H9 (cell line): ENCODE data around the gene TMEM129. TPM values are rescaled to one million over a fixed set of nuclear protein-coding genes. Genes with fewer than 3 reads are reported as not detected.

Source experiments
- DNase-seq: peaks from one replicate; pipeline ENCODE4 v3.0.0-alpha.2; 2017
- H2AFZ ChIP-seq: one replicate; pipeline ENCODE4 v1.6.1; 2013; ENCODE audit warnings: mild to moderate bottlenecking, low read length, control low read depth, moderate library complexity
- H2AK5ac ChIP-seq: 2 replicates; pipeline ENCODE4 v1.6.1; 2013; ENCODE audit warnings: low read length, control low read depth, mixed read lengths; ENCODE audit not compliant: insufficient read length
- H2BK120ac ChIP-seq: one replicate; pipeline ENCODE4 v1.6.1; 2013; ENCODE audit warnings: low read depth, mild to moderate bottlenecking, low read length, control low read depth, inconsistent platforms; ENCODE audit not compliant: poor library complexity, severe bottlenecking
- H2BK12ac ChIP-seq: 2 replicates; pipeline ENCODE4 v1.6.1; 2013; ENCODE audit warnings: low read length, control low read depth, mixed read lengths, low read depth; ENCODE audit not compliant: insufficient read length
- H2BK15ac ChIP-seq: 2 replicates; pipeline ENCODE4 v1.6.1; 2013; ENCODE audit warnings: low read depth, low read length, control low read depth
- H2BK20ac ChIP-seq: one replicate; pipeline ENCODE4 v1.6.1; 2013; ENCODE audit warnings: low read depth, mild to moderate bottlenecking, low read length, control low read depth, inconsistent platforms; ENCODE audit not compliant: poor library complexity, severe bottlenecking
- H2BK5ac ChIP-seq: 2 replicates; pipeline ENCODE4 v1.6.1; 2013; ENCODE audit warnings: low read length, control low read depth, mixed read lengths; ENCODE audit not compliant: insufficient read length
- H3K14ac ChIP-seq: 2 replicates; pipeline ENCODE4 v1.6.1; 2013; ENCODE audit warnings: low read length, control low read depth; ENCODE audit not compliant: insufficient read depth
- H3K18ac ChIP-seq: 2 replicates; pipeline ENCODE4 v1.6.1; 2013; ENCODE audit warnings: low read depth, mild to moderate bottlenecking, mixed read lengths, low read length, control low read depth; ENCODE audit not compliant: insufficient read length
- H3K23ac ChIP-seq: 2 replicates; pipeline ENCODE4 v1.6.1; 2013; ENCODE audit warnings: low read length, control low read depth, mixed read lengths, low read depth; ENCODE audit not compliant: insufficient read length
- H3K23me2 ChIP-seq: 2 replicates; pipeline ENCODE4 v1.6.1; 2013; ENCODE audit warnings: low read depth, mild to moderate bottlenecking, mixed read lengths, low read length, control low read depth; ENCODE audit not compliant: insufficient read length, poor library complexity, severe bottlenecking
- H3K27ac ChIP-seq: 2 replicates; pipeline ENCODE4 v1.5.1; 2013; ENCODE audit warnings: low read length, control low read depth, mixed read lengths, low read depth; ENCODE audit not compliant: insufficient read length
- H3K27me3 ChIP-seq: 2 replicates; pipeline ENCODE4 v1.6.1; 2013; ENCODE audit warnings: low read length, control low read depth, inconsistent platforms; ENCODE audit not compliant: insufficient read depth
- H3K4ac ChIP-seq: 2 replicates; pipeline ENCODE4 v1.6.1; 2013; ENCODE audit warnings: low read depth, mild to moderate bottlenecking, control low read depth, inconsistent platforms, low read length, moderate library complexity
- H3K4me1 ChIP-seq: 2 replicates; pipeline ENCODE4 v1.6.1; 2013; ENCODE audit warnings: low read length, control low read depth, inconsistent platforms; ENCODE audit not compliant: insufficient read depth
- H3K4me2 ChIP-seq: 2 replicates; pipeline ENCODE4 v1.6.1; 2013; ENCODE audit warnings: low read length, control low read depth, mixed read lengths; ENCODE audit not compliant: insufficient read length, insufficient read depth
- H3K56ac ChIP-seq: 2 replicates; pipeline ENCODE4 v1.6.1; 2013; ENCODE audit warnings: low read depth, mild to moderate bottlenecking, mixed read lengths, low read length, control low read depth; ENCODE audit not compliant: insufficient read length
- H3K79me1 ChIP-seq: 2 replicates; pipeline ENCODE4 v1.6.1; 2013; ENCODE audit warnings: low read depth, mild to moderate bottlenecking, moderate library complexity, low read length, control low read depth, inconsistent platforms; ENCODE audit not compliant: insufficient read depth, poor library complexity, severe bottlenecking
- H3K79me2 ChIP-seq: 2 replicates; pipeline ENCODE4 v1.6.1; 2013; ENCODE audit warnings: low read length, control low read depth, inconsistent platforms; ENCODE audit not compliant: insufficient read depth
- H3K9ac ChIP-seq: 2 replicates; pipeline ENCODE4 v1.6.1; 2013; ENCODE audit warnings: low read length, control low read depth, mixed read lengths; ENCODE audit not compliant: insufficient read length; ENCODE audit errors: extremely low read depth
- H3K9me3 ChIP-seq: one replicate; pipeline ENCODE4 v1.6.1; 2013; ENCODE audit warnings: low read depth, low read length, inconsistent platforms; ENCODE audit not compliant: control insufficient read depth
- H3T11ph ChIP-seq: one replicate; pipeline ENCODE4 v1.6.1; 2013; ENCODE audit warnings: mild to moderate bottlenecking, low read length, control low read depth, inconsistent platforms
- H4K20me1 ChIP-seq: one replicate; pipeline ENCODE4 v1.6.1; 2013; ENCODE audit not compliant: control insufficient read depth, insufficient read length, insufficient read depth
- H4K5ac ChIP-seq: 2 replicates; pipeline ENCODE4 v1.6.1; 2013; ENCODE audit warnings: low read depth, mild to moderate bottlenecking, mixed read lengths, low read length, control low read depth; ENCODE audit not compliant: insufficient read length
- H4K8ac ChIP-seq: replicated peaks from 2 replicates; pipeline ENCODE4 v1.6.1; 2013; ENCODE audit warnings: low read length, control low read depth, mixed read lengths, low read depth; ENCODE audit not compliant: insufficient read length
- H4K91ac ChIP-seq: 2 replicates; pipeline ENCODE4 v1.6.1; 2013; ENCODE audit warnings: low read depth, mild to moderate bottlenecking, moderate library complexity, mixed read lengths, low read length, control low read depth; ENCODE audit not compliant: insufficient read length
- H3K27ac Mint-ChIP-seq, 3 experiments: 2 replicates in 2 of 3; 3 replicates in 1 of 3; pipeline ENCODE4 v1.8.0; 2020 to 2021; ENCODE audit warnings: mixed read lengths in 3 of 3, mild to moderate bottlenecking in 1 of 3, moderate library complexity in 1 of 3
- H3K27me3 Mint-ChIP-seq: 2 replicates; pipeline ENCODE4 v1.8.0; 2021; ENCODE audit warnings: low read depth, mild to moderate bottlenecking, moderate library complexity, mixed read lengths
- H3K36me3 Mint-ChIP-seq, 3 experiments: 2 replicates in 2 of 3; 3 replicates in 1 of 3; pipeline ENCODE4 v1.8.0; 2020 to 2021; ENCODE audit warnings: low read depth in 3 of 3, mixed read lengths in 3 of 3; ENCODE audit not compliant: insufficient read depth in 1 of 3
- H3K4me1 Mint-ChIP-seq, 2 experiments: 2 replicates each; pipeline ENCODE4 v1.8.0; 2020; ENCODE audit warnings: mixed read lengths in 2 of 2
- H3K4me3 Mint-ChIP-seq, 2 experiments: 2 replicates in 1 of 2; 3 replicates in 1 of 2; pipeline ENCODE4 v1.8.0; 2020 to 2021; ENCODE audit warnings: mild to moderate bottlenecking in 2 of 2, mixed read lengths in 2 of 2, moderate library complexity in 1 of 2
- H3K9me3 Mint-ChIP-seq, 2 experiments: 2 replicates in 1 of 2; 3 replicates in 1 of 2; pipeline ENCODE4 v1.8.0; 2020; ENCODE audit warnings: mild to moderate bottlenecking in 2 of 2, mixed read lengths in 2 of 2, moderate library complexity in 1 of 2
- CTCF ChIP-seq: fragments of 200-600 bp; sonication (generic); conservative IDR thresholded peaks from 3 replicates; pipeline ENCODE4 v1.8.0; 2021; ENCODE audit warnings: antibody characterized with exemption, mild to moderate bottlenecking
- WGBS: extraction: QIAGEN DNeasy Blood & Tissue Kit; methylation state at CpG from one replicate; pipeline ENCODE4 v1.1.7; 2013; ENCODE audit warnings: missing lambda C conversion rate, low lambda C conversion rate, mixed read lengths; ENCODE audit not compliant: insufficient read length; ENCODE audit errors: extremely low coverage; 5-methylcytosine and 5-hydroxymethylcytosine counted together
- total RNA-seq: library from RNA; stranded (reverse); gene quantifications from 2 replicates; pipeline ENCODE4 v1.2.1, GENCODE V29; 2021

Gene TMEM129
- total RNA-seq, 1 experiment from 2014 or later: 27.3 TPM

GRCh38 chr4:1716065-1716945, 4.8 kb downstream of the TMEM129 start:
- no peak overlapping the region for H2BK5ac ChIP-seq
- peak; percentile 27 for DNase-seq
- H3T11ph ChIP-seq: no peak overlapping the region
- H3K56ac ChIP-seq: no peak overlapping the region
- H2AFZ ChIP-seq: no peak overlapping the region
- peaks cover 3% of the 10 kb centered on the region for H3K79me1 ChIP-seq
- peak overlapping the region in 1 of 2 experiments; percentile 14; a peak in 1 of 5 replicates for H3K4me3 Mint-ChIP-seq
- H2BK120ac ChIP-seq: no peak overlapping the region
- no peaks in the 10 kb centered on the region for H3K4me1 ChIP-seq
- H3K18ac ChIP-seq: no peak overlapping the region
- H4K8ac ChIP-seq: no peak overlapping the region
- H3K23ac ChIP-seq: no peak overlapping the region
- no peak overlapping the region for H3K4me2 ChIP-seq
- TF ChIP-seq CTCF: no peak
- H3K14ac ChIP-seq: no peak overlapping the region; the same call in 1 of the 2 replicates
- H3K27me3 Mint-ChIP-seq: no peaks in the 10 kb centered on the region; the same call in 1 of the 2 replicates
- H2BK15ac ChIP-seq: no peak overlapping the region
- no peak overlapping the region for H3K9ac ChIP-seq
- H3K9me3 Mint-ChIP-seq: peaks cover 0 to 1% of the 10 kb centered on the region in 2 experiments; a peak in 1 of 5 replicates
- peak overlapping the region in 1 of 3 experiments; percentile 80; a peak in 2 of 7 replicates for H3K27ac Mint-ChIP-seq
- peaks cover 18% of the 10 kb centered on the region for H3K23me2 ChIP-seq
- H2AK5ac ChIP-seq: no peak overlapping the region
- no peak overlapping the region for H4K5ac ChIP-seq
- no peak overlapping the region for H3K4ac ChIP-seq
- peaks cover 19 to 29% of the 10 kb centered on the region in 2 experiments for H3K4me1 Mint-ChIP-seq
- no peak overlapping the region for H2BK12ac ChIP-seq
- peaks cover 2 to 18% (median 15%) of the 10 kb centered on the region in 3 experiments; a peak in 6 of 7 replicates for H3K36me3 Mint-ChIP-seq
- no peak overlapping the region for H2BK20ac ChIP-seq
- no CpG with 5 or more reads among the region's 15 CpGs for WGBS
- no peaks in the 10 kb centered on the region for H3K27me3 ChIP-seq
- no peak overlapping the region for H3K27ac ChIP-seq
- H4K91ac ChIP-seq: no peak overlapping the region
- no peaks in the 10 kb centered on the region; the same call in 1 of the 2 replicates for H3K79me2 ChIP-seq
- H4K20me1 ChIP-seq: no peaks in the 10 kb centered on the region
- H3K9me3 ChIP-seq: no peaks in the 10 kb centered on the region
